Measurements from ENCODE around the gene EIF2D.
"Not testable (repeated sequence)": the region's sequence is repeated elsewhere in the genome, so short reads cannot be mapped to it uniquely, and the experiment has no call there.

The EIF2D gene

GRCh38 chr1:206586501-206587445, 25.5 kb downstream of the EIF2D start:
- no peak for DNase-seq (ENCODE audit: low read depth in 3 of 3)

DNA sequence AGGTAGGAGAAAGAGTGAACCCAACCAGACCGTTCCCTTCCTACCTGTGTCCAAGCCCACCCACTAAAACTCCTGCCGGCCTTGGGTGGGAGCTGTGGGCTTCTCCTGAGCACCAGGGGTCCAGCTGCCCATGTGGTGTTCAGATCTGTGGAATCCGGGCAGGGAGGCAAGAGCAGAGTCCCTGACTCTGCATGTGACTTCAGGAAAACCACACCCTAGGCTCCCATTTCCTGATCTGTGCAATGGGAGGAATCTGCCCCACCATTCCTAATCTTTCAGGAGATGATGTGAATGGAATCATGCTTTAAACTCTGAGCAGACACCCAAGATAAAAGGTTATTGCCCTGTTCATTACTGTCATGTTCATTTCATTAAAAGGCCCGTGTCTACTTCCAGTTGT, 27.6 kb downstream of the EIF2D start:
- DNase-seq (ENCODE audit: low read depth in 3 of 3), result no peak

DNA sequence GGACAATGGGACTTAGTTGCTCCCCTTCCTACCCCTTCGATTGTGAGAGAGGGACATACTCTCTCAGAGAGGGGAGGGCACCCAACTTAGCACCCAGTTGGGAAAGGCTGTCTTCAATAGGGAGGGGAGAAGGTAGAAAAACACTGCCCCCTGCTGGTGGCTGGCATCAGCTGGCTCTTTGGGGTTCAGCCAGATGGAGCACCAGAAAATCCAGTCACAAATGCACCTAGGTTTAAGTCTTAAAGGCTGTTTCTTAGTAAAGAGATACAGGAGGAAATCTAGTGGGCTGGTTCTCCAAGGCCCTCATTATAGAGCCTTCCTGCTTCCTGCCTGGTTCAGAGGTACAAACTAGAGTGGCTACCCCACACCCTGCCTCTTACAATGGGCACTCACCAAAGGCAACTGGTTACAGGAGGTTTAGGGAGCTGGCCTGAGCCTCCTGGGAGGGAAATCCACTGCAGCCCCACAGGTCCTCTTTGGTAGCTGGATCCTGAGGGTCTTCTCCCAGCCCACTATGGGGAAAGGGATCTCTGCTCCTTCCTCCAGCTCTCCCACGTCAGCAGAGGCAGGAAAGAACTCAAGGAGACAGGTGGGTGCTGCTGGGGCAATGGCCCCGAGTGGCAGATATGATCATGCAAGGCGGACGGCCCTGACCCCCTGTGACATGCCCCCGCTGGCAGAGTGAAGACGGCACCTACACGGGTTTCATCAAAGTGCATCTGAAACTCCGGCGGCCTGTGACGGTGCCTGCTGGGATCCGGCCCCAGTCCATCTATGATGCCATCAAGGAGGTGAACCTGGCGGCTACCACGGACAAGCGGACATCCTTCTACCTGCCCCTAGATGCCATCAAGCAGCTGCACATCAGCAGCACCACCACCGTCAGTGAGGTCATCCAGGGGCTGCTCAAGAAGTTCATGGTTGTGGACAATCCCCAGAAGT, 28.3 kb downstream of the EIF2D start:
- peak; percentile 69 to 81 (median 73) for DNase-seq (ENCODE audit: low read depth in 3 of 3)

- no peak for DNase-seq (ENCODE audit: low read depth in 3 of 3)
Observed at GRCh38 chr1:206582971-206583706, 29.1 kb downstream of the EIF2D start.

GRCh38 chr1:206582537-206582936, 29.7 kb downstream of the EIF2D start:
- no peak for DNase-seq (ENCODE audit: low read depth in 3 of 3)

DNA sequence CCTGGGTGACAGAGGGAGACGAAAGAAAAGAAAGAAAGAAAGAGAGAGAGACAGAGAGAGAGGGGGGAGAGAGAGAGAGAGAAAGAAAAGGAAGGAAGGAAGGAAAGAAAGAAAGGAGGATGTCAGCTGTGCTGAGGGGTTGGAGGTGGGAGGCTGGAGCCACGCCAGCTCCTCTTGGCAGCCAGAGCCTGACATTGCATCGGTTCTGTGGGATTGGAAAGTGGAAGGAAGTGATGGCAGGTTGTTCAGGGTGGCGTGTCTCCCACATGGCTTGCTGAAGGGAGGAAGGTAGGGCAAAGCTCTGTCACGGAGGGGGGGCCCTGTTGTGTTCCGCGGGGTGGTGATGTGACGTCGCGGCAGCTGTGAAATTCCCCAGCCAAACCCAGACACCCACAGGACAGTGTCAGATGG, 30.7 kb downstream of the EIF2D start:
- DNase-seq (ENCODE audit: low read depth in 3 of 3), result peak in 2 of 3 experiments; percentile 75 to 76

GRCh38 chr1:206581114-206581497, 31.2 kb downstream of the EIF2D start:
- DNase-seq (ENCODE audit: low read depth in 3 of 3), result not testable (repeated sequence)

DNA sequence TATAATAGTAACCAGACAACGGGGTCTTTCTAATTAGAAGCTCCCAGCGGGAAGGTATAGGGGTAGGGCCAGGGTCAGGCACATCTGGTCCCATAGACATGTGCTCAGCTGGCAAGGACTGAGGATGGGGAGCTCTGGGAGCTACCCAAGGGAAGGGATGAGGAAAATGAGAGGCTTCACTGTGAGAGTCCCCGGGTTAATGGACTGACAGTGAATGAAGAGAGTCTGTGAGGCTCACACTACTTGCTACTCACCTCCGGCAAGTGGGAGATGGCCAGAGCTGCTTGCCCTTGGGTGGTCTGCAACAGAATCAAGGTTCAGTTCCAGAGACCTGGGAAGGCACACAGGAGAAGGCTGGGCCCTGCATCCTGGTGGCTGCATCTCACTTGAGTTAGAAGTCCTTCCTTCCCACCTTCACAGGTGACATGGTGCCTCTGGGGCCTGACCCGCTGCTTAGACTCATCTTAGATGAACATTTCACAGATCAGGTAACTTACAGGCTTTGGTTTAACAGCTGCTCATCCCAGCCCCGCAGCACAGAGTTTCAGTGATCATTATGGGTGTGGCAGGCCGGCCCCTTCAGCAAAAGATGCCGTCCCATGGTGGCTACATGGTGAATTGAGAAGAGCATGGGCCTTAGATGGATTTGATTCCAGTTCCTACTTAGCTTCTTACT, 31.7 kb downstream of the EIF2D start:
- no peak for DNase-seq (ENCODE audit: low read depth in 3 of 3)

DNA sequence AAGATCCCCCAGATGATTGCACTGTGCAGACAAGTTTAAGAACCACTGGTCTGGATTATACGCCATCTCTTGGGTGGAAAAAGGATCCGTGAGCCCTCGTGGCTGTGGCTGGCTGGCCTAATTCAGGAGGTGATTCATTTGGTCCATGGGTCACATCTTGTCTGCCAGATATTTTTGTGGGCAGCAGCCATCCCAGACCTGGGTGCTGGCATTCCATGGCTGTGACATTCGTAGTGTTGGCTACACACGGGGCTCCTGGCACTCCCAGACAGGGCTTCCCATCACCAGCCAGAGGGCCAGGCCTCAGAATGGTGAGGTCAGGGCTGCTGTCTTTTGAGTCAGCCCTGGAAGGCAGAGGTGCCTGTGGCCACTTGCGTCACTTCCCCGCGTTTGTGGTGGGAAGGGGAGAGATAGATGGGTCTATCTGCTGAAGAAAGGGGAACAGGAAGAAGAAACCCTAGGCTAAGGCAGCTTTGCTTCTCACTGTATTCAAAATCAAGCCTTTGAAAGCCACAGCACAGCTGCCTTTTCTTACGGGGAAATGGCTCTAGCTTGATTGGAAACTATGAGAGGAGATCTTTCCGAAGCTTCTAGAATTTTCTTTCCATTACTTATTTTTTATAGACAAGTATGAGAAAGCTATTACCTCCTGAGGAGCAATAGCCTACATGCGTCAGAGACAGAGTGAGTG, 32.4 kb downstream of the EIF2D start:
- peak in 2 of 3 experiments; percentile 71 to 80 for DNase-seq (ENCODE audit: low read depth in 3 of 3)

- no peak for DNase-seq (ENCODE audit: low read depth in 3 of 3)
Observed at GRCh38 chr1:206578978-206579374, 33.3 kb downstream of the EIF2D start.

DNA sequence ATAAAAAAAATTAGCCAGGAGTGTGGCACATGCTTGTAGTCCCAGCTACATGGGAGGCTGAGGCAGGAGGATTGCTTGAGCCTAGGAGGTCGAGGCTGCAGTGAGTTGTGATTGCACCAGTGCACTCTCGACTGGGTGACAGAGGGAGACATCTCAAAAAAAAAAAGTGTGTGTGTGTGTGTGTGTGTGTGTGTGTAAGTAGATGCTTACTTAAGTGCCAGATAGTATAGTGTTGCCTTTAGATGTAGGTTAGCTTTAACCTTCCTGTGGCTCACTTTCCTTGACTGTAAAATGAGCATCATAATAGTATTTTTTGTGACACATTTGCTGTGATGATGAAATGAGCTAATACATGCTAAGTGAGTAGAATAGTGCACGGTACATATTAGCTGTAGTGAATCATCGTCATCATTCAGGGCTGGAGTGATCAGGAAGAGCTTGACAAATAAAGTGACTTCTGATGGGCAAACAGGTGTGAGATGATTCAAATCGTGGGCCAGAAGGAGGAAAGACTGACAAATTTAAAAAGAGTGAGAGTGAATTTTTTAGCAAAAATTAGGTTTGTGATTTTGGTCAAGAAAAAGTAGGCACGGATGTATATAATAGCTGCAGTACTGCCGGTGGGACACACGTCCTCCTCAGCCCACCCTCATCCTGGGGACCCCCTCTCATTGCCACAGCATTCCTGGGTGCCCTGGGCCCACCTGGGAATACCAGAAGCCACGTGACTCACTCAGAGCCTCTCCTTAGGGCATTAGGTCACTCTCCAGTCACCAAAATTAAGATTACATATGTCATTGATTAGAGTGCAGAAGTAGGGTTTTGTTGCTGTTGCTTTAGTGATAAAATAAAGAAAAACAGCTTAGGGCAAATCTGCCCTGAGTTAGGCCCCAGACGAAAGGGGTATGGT, 33.9 kb downstream of the EIF2D start:
- DNase-seq (ENCODE audit: low read depth in 3 of 3), result no peak

GRCh38 chr1:206577626-206578025, 34.6 kb downstream of the EIF2D start:
- DNase-seq (ENCODE audit: low read depth in 3 of 3), result no peak

DNA sequence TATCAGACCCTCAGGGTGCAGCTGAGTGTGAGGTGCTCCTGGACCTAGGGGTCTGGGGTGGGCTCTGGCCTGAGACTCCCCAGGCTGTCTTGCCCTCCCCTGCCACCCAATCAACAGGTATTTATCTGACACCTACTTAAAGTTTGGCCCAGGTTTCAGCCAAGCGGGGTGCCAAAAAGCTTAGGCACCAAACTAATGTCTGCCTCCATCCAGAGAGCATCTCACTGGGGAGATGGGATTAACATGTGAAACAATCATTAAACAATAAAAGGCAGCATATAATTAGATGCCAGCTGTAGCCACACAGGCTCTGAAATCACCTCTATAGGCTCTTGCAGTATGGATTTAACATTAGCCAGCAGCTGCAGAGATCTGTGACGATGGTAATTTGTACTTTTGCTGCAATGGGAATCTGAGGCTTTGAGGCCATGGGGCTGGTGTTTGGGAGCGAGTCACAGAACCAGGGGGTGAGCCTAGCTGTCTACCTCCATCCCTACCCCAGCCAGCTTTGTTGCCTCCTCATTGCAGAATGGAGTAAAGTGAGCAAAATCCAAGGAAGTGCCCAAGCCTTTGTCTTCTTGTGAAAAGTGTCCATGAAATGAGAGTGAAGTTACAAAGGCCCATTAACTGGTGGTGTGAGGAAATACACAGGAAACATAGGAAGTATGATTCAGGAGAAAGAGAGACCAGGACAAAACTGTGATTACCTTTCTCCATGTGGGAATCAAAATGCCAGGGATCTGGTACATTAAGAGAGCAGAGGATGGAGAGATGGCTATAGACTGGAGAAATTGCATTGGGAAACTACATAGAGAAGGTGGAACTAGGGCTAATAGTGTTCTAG, 36.1 kb downstream of the EIF2D start:
- no peak for DNase-seq (ENCODE audit: low read depth in 3 of 3)

- DNase-seq (ENCODE audit: low read depth in 3 of 3), result no peak
Observed at GRCh38 chr1:206575165-206575893, 36.9 kb downstream of the EIF2D start.

DNA sequence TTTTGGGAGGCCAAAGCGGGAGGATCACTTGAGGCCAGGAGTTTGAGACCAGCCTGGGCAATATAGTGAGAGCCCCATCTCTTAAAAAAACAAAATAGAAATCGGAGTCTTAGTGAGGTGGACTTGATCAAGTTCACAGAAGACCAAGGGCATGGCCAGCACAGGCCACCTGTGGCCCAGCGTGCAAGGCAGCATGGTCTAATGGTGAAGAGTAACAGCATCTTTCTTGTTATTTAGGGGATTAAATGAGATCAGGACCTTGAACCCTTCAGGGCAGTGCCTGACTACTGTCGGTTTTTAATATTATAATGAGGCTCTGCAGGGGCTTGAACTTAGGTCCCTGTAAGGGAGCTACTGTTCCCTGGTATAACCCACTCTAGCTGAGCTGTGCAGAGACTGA, 38.5 kb downstream of the EIF2D start:
- DNase-seq (ENCODE audit: low read depth in 3 of 3), result no peak

- no peak for DNase-seq (ENCODE audit: low read depth in 3 of 3)
Observed at GRCh38 chr1:206573319-206573718, 38.9 kb downstream of the EIF2D start.

- no peak for DNase-seq (ENCODE audit: low read depth in 3 of 3)
Observed at GRCh38 chr1:206572835-206573234, 39.4 kb downstream of the EIF2D start.

GRCh38 chr1:206570529-206570928, 41.7 kb downstream of the EIF2D start:
- no peak for DNase-seq (ENCODE audit: low read depth in 3 of 3)
